Smooth muscle cell (in vitro differentiated cells): ENCODE measurements around the gene MAPKBP1. TPM values are rescaled to one million over a fixed set of nuclear protein-coding genes. Genes with fewer than 3 reads are reported as not detected.

Experiments used
- DNase-seq: peaks from one replicate; lab custom pipeline; 2025; ENCODE audit not compliant: unreplicated experiment; lab: John Stamatoyannopoulos, UW
- H2AFZ ChIP-seq: fragments of 200-600 bp; sonication (generic); 2 replicates; pipeline ENCODE4 v1.6.0; 2016; ENCODE audit warnings: antibody characterized with exemption, low read depth, mild to moderate bottlenecking
- H3F3A ChIP-seq: fragments of 200-600 bp; sonication (generic); 2 replicates; pipeline ENCODE4 v1.6.0; 2017; ENCODE audit warnings: antibody characterized with exemption, low read depth
- H3K27ac ChIP-seq: fragments of 200-600 bp; sonication (generic); 2 replicates; pipeline ENCODE4 v1.5.1; 2016; ENCODE audit warnings: low read depth, mild to moderate bottlenecking
- H3K27me3 ChIP-seq: fragments of 200-600 bp; sonication (generic); 2 replicates; pipeline ENCODE4 v1.6.1; 2016; ENCODE audit warnings: low read depth, mild to moderate bottlenecking
- H3K36me3 ChIP-seq: fragments of 200-600 bp; sonication (generic); 2 replicates; pipeline ENCODE4 v1.5.1; 2016; ENCODE audit warnings: low read depth
- H3K4me1 ChIP-seq: fragments of 200-600 bp; sonication (generic); 2 replicates; pipeline ENCODE4 v1.5.1; 2016; ENCODE audit warnings: low read depth
- H3K4me2 ChIP-seq: fragments of 200-600 bp; sonication (generic); 2 replicates; pipeline ENCODE4 v1.6.0; 2016; ENCODE audit warnings: mild to moderate bottlenecking
- H3K4me3 ChIP-seq: fragments of 200-600 bp; sonication (generic); 2 replicates; pipeline ENCODE4 v1.5.1; 2016; ENCODE audit warnings: mild to moderate bottlenecking
- H3K79me2 ChIP-seq: fragments of 200-600 bp; sonication (generic); 2 replicates; pipeline ENCODE4 v1.6.0; 2016; ENCODE audit warnings: low read depth, mild to moderate bottlenecking
- H3K9ac ChIP-seq: fragments of 200-600 bp; sonication (generic); 2 replicates; pipeline ENCODE4 v1.6.0; 2016; ENCODE audit warnings: low read depth
- H3K9me3 ChIP-seq: fragments of 200-600 bp; sonication (generic); replicated peaks from 2 replicates; pipeline ENCODE4 v1.5.1; 2016; ENCODE audit warnings: low read depth
- H4K20me1 ChIP-seq: fragments of 200-600 bp; sonication (generic); 2 replicates; pipeline ENCODE4 v1.6.0; 2016; ENCODE audit warnings: low read depth
- CTCF ChIP-seq: fragments of 200-600 bp; sonication (generic); IDR thresholded peaks from 2 replicates; pipeline ENCODE4 v1.5.1; 2017; ENCODE audit warnings: borderline replicate concordance, mild to moderate bottlenecking, antibody characterized with exemption; ENCODE audit not compliant: insufficient read depth, poor library complexity, severe bottlenecking
- WGBS: methylation state at CpG from one replicate; pipeline ENCODE4 v1.1.7; 2016; ENCODE audit warnings: low lambda C conversion rate; 5-methylcytosine and 5-hydroxymethylcytosine counted together
- polyA plus RNA-seq: library from polyadenylated mRNA; unstranded; fragments of >200 nt; fragmentation: Nextera tagmentation; extraction: Ambion mirVana; gene quantifications from 2 replicates; pipeline ENCODE4 v1.2.1, GENCODE V29; 2016
- total RNA-seq: library from RNA; depleted of rRNA; stranded (reverse); fragments of >200 nt; gene quantifications from 2 replicates; pipeline ENCODE4 v1.2.3, GENCODE V29; 2014

The MAPKBP1 gene
- total and polyA plus RNA-seq, 2 experiments from 2014 or later: 6.6 to 10.7 TPM

- Histone ChIP-seq H3K4me2 (no peak overlapping the region), H3K36me3 (peaks cover 13% of the 10 kb centered on the region), H4K20me1 (no peaks in the 10 kb centered on the region), H3K79me2 (no peaks in the 10 kb centered on the region), H3K27ac (no peak overlapping the region), H3K9ac (no peak overlapping the region), H3K4me1 (no peaks in the 10 kb centered on the region), H3F3A (no peaks in the 10 kb centered on the region), H2AFZ (no peak overlapping the region), H3K4me3 (no peak overlapping the region), H3K9me3 (no peaks in the 10 kb centered on the region), H3K27me3 (no peaks in the 10 kb centered on the region)
- WGBS: 92% methylated on average over 1 of the region's 1 CpG
- DNase-seq: no peak
- TF ChIP-seq CTCF: no peak
Measured at GRCh38 chr15:41746802-41747201, 27.5 kb upstream of the MAPKBP1 start.

- H3K4me1 ChIP-seq: no peaks in the 10 kb centered on the region
- H2AFZ ChIP-seq: no peak overlapping the region
- no peak overlapping the region for H3K27ac ChIP-seq
- H3K36me3 ChIP-seq: peaks cover 9% of the 10 kb centered on the region
- no peaks in the 10 kb centered on the region for H4K20me1 ChIP-seq
- DNase-seq: no peak
- no peaks in the 10 kb centered on the region for H3K9me3 ChIP-seq
- no peak for TF ChIP-seq CTCF
- no peak overlapping the region for H3K9ac ChIP-seq
- no peaks in the 10 kb centered on the region for H3K79me2 ChIP-seq
- 100% methylated on average over 2 of the region's 2 CpGs for WGBS
- H3F3A ChIP-seq: no peaks in the 10 kb centered on the region
- no peak overlapping the region for H3K4me3 ChIP-seq
- no peaks in the 10 kb centered on the region for H3K27me3 ChIP-seq
- H3K4me2 ChIP-seq: no peak overlapping the region
Measured at GRCh38 chr15:41756198-41756597, 18.1 kb upstream of the MAPKBP1 start.

GRCh38 chr15:41772720-41773331, 1.5 kb upstream of the MAPKBP1 start:
- no peak for DNase-seq
- peak overlapping the region; percentile 63 for H3K27ac ChIP-seq
- no peak overlapping the region for H3K9ac ChIP-seq
- H4K20me1 ChIP-seq: peaks cover 24% of the 10 kb centered on the region
- TF ChIP-seq CTCF: peak; percentile 67
- WGBS: 62% methylated on average over 8 of the region's 8 CpGs
- peaks cover 5% of the 10 kb centered on the region for H3K79me2 ChIP-seq
- no peaks in the 10 kb centered on the region for H3K9me3 ChIP-seq
- H3K4me3 ChIP-seq: peak overlapping the region; percentile 64
- no peaks in the 10 kb centered on the region for H3K36me3 ChIP-seq
- H3K27me3 ChIP-seq: no peaks in the 10 kb centered on the region
- peak overlapping the region; percentile 88 for H3K4me2 ChIP-seq
- H3F3A ChIP-seq: peaks cover 30% of the 10 kb centered on the region
- H2AFZ ChIP-seq: no peak overlapping the region
- H3K4me1 ChIP-seq: peaks cover 29% of the 10 kb centered on the region

GRCh38 chr15:41773332-41773728, 954 bp upstream of the MAPKBP1 start:
- H3K4me3 ChIP-seq: peak overlapping the region; percentile 64
- H3K27me3 ChIP-seq: no peaks in the 10 kb centered on the region
- TF ChIP-seq CTCF: no peak
- H3K4me1 ChIP-seq: peaks cover 33% of the 10 kb centered on the region
- peaks cover 30% of the 10 kb centered on the region for H3F3A ChIP-seq
- peak overlapping the region; percentile 63 for H3K27ac ChIP-seq
- H2AFZ ChIP-seq: no peak overlapping the region
- H4K20me1 ChIP-seq: peaks cover 29% of the 10 kb centered on the region
- H3K36me3 ChIP-seq: no peaks in the 10 kb centered on the region
- no peaks in the 10 kb centered on the region for H3K9me3 ChIP-seq
- H3K79me2 ChIP-seq: peaks cover 5% of the 10 kb centered on the region
- peak overlapping the region; percentile 88 for H3K4me2 ChIP-seq
- DNase-seq: no peak
- H3K9ac ChIP-seq: peak overlapping the region; percentile 63
- WGBS: 31% methylated on average over 5 of the region's 5 CpGs
